K562 (cell line): ENCODE measurements around the gene CDK14. TPM values are rescaled to one million over a fixed set of nuclear protein-coding genes. Genes with fewer than 3 reads are reported as not detected.
A peak's percentile ranks its signal among the peaks of the same experiment; 100 is the strongest.

Experiments used
- ATAC-seq: fragments of 200-7000 bp; cut with Tn5 transposase; 3 replicates; pipeline ENCODE4 v1.9.1; 2020; ENCODE audit warnings: moderate library complexity
- BruUV-seq: library from RNA; stranded (reverse); fragments of 400-500 nt; replicated peaks from 2 replicates; lab custom pipeline; 2021; lab: Mats Ljungman, UMichigan
- CTCF ChIA-PET: fragments of 300-600 bp; formaldehyde crosslinking; extraction: SDS; loops from one replicate; lab custom pipeline; 2021; ENCODE audit warnings: low intra/inter-chr PET ratio; lab: Yijun Ruan, JAX
- POLR2A ChIA-PET: fragments of 300-600, 350-650 bp; sonication (Branson Sonifier 250); formaldehyde crosslinking; extraction: SDS; loops from one replicate; lab custom pipeline; 2021; ENCODE audit warnings: antibody characterized with exemption, inconsistent platforms; lab: Yijun Ruan, JAX
- DNase-seq, 4 experiments: peaks; one replicate each; pipeline versions ENCODE4 v3.0.0 to v3.0.0-alpha.2; 2011 to 2018; ENCODE audit warnings: low spot score in 3 of 4, mixed read lengths in 3 of 4; ENCODE audit errors: extremely low read depth in 1 of 4
- FAIRE-seq: peaks from 2 replicates; lab custom pipeline; 2011; peaks lifted over from hg19 to GRCh38; lab: Jason Lieb, UNC
- H2AFZ ChIP-seq: 2 replicates; pipeline ENCODE4 v1.6.0; 2011; ENCODE audit warnings: low read depth, low read length, control low read depth, inconsistent platforms
- H3K27ac ChIP-seq: fragments of 200-600 bp; 3 replicates; pipeline ENCODE4 v1.8.0; 2011; ENCODE audit warnings: low read depth, mild to moderate bottlenecking, control low read depth, inconsistent platforms, low read length, moderate library complexity, mixed read lengths; ENCODE audit errors: extremely low read depth
- H3K27me3 ChIP-seq, 2 experiments: fragments of 300-600 bp in 1 of 2; 2 replicates in 1 of 2; 3 replicates in 1 of 2; pipeline versions ENCODE4 v1.6.0 to v1.8.0; 2011; ENCODE audit warnings: inconsistent platforms in 2 of 2, low read length in 2 of 2, mild to moderate bottlenecking in 1 of 2, mixed read lengths in 1 of 2, moderate library complexity in 1 of 2; ENCODE audit not compliant: control insufficient read depth in 2 of 2, insufficient read depth in 2 of 2
- H3K36me3 ChIP-seq: fragments of 300-600 bp; 3 replicates; pipeline ENCODE4 v1.8.0; 2011; ENCODE audit warnings: mild to moderate bottlenecking, low read length, inconsistent platforms; ENCODE audit not compliant: control insufficient read depth, insufficient read depth
- H3K4me1 ChIP-seq, 2 experiments: fragments of 200-600 bp in 1 of 2; replicated peaks in 1 of 2; 2 replicates in 1 of 2; 3 replicates in 1 of 2; pipeline versions ENCODE4 v1.5.1 to v1.8.0; 2011; ENCODE audit warnings: inconsistent platforms in 2 of 2, low read length in 2 of 2, mild to moderate bottlenecking in 1 of 2, mixed read lengths in 1 of 2, moderate library complexity in 1 of 2; ENCODE audit not compliant: control insufficient read depth in 2 of 2, insufficient read depth in 2 of 2
- H3K4me2 ChIP-seq: 2 replicates; pipeline ENCODE4 v1.6.1; 2011; ENCODE audit warnings: low read length, control low read depth, inconsistent platforms, mixed read lengths; ENCODE audit not compliant: insufficient read depth
- H3K4me3 ChIP-seq: fragments of 200-600 bp; sonication (generic), shearing (Covaris generic); 2 replicates; pipeline ENCODE4 v1.5.1; 2016; ENCODE audit warnings: control low read depth, inconsistent platforms
- H3K79me2 ChIP-seq: fragments of 200-600 bp; 3 replicates; pipeline ENCODE4 v1.8.0; 2011; ENCODE audit warnings: low read length, inconsistent platforms; ENCODE audit not compliant: control insufficient read depth, insufficient read depth
- H3K9ac ChIP-seq, 2 experiments: 2 replicates each; pipeline versions ENCODE4 v1.6.0 to v1.6.1; 2011; ENCODE audit warnings: low read depth in 2 of 2, low read length in 2 of 2, control low read depth in 1 of 2, inconsistent platforms in 1 of 2, mild to moderate bottlenecking in 1 of 2, mixed read lengths in 1 of 2; ENCODE audit not compliant: insufficient read depth in 1 of 2
- H3K9me1 ChIP-seq: one replicate; pipeline ENCODE4 v1.6.0; 2011; ENCODE audit warnings: inconsistent platforms, mild to moderate bottlenecking, low read length, moderate library complexity; ENCODE audit not compliant: control insufficient read depth, insufficient read depth
- H3K9me3 ChIP-seq: replicated peaks from 2 replicates; pipeline ENCODE4 v1.5.1; 2011; ENCODE audit warnings: low read depth, low read length, inconsistent platforms; ENCODE audit not compliant: control insufficient read depth, insufficient read depth
- H4K20me1 ChIP-seq: replicated peaks from 2 replicates; pipeline ENCODE4 v1.6.1; 2011; ENCODE audit warnings: low read length, inconsistent platforms, mixed read lengths; ENCODE audit not compliant: control insufficient read depth, insufficient read depth
- CLOCK ChIP-seq: fragments of 250-450 bp; sonication (Bioruptor Pico); IDR thresholded peaks from 2 replicates; pipeline ENCODE4 v1.4.0; 2020; ENCODE audit warnings: mild to moderate bottlenecking, moderate library complexity, borderline replicate concordance
- ELK1 ChIP-seq: sonication (generic); formaldehyde crosslinking; IDR thresholded peaks from 2 replicates; pipeline ENCODE4 v1.8.1; 2022; ENCODE audit warnings: missing genetic modification reagents
- EWSR1 ChIP-seq: fragments of 450-650 bp; IDR thresholded peaks from 2 replicates; pipeline ENCODE4 v1.6.1; 2018; ENCODE audit warnings: borderline replicate concordance, mild to moderate bottlenecking, low read depth, moderate library complexity; ENCODE audit not compliant: partially characterized antibody
- ILK ChIP-seq: fragments of 450-650 bp; IDR thresholded peaks from 2 replicates; pipeline ENCODE4 v1.6.1; 2016; ENCODE audit warnings: missing genetic modification characterization, low read depth, mild to moderate bottlenecking, missing compliant biosample characterization, moderate library complexity, borderline replicate concordance
- LARP7 ChIP-seq: fragments of 450-650 bp; IDR thresholded peaks from 2 replicates; pipeline ENCODE4 v1.6.1; 2016
- RBM17 ChIP-seq: fragments of 200-400 bp; formaldehyde crosslinking; IDR thresholded peaks from 2 replicates; pipeline ENCODE4 v1.6.1; 2017; ENCODE audit warnings: low read depth, mild to moderate bottlenecking, low read length, borderline replicate concordance
- ZBTB9 ChIP-seq: fragments of 450-650 bp; formaldehyde crosslinking; IDR thresholded peaks from 2 replicates; pipeline ENCODE4 v1.4.0; 2020; ENCODE audit warnings: mild to moderate bottlenecking, moderate library complexity
- ZNF23 ChIP-seq: fragments of 250-450 bp; sonication (Bioruptor Pico); IDR thresholded peaks from 2 replicates; pipeline ENCODE4 v1.4.0; 2020; ENCODE audit warnings: mild to moderate bottlenecking
- ZNF41 ChIP-seq: fragments of 250-450 bp; sonication (Bioruptor Pico); conservative IDR thresholded peaks from 2 replicates; pipeline ENCODE4 v1.4.0; 2020; ENCODE audit warnings: mild to moderate bottlenecking
- ZNF830 ChIP-seq: fragments of 250-450 bp; sonication (Bioruptor Pico); IDR thresholded peaks from 2 replicates; pipeline ENCODE4 v1.5.0; 2021; ENCODE audit warnings: mild to moderate bottlenecking
- WGBS: fragments of 100-300 bp; shearing (Covaris generic); methylation state at CpG from one replicate; pipeline ENCODE4 v1.1.6; 2016; ENCODE audit warnings: low coverage, mixed read lengths; ENCODE audit not compliant: insufficient coverage; ENCODE audit errors: missing lambda C conversion rate; 5-methylcytosine and 5-hydroxymethylcytosine counted together
- in situ Hi-C: fragments of 300-500 bp; cut with MboI; formaldehyde crosslinking; loops from 4 replicates; pipeline ENCODE4 v1.15.0; 2018; ENCODE audit warnings: inconsistent platforms, mixed read lengths
- intact Hi-C: fragments of 100-400 bp; cut with micrococcal nuclease; formaldehyde crosslinking; loops from 2 replicates; pipeline ENCODE4 v1.14.2; 2022
- polyA plus RNA-seq, 8 experiments: library from polyadenylated mRNA; depleted of rRNA in 4 of 8; stranded (reverse) in 5 of 8; unstranded in 3 of 8; fragments of >200 nt; fragmentation: Nextera tagmentation in 2 of 8; fragmentation: Illumina TruSeq in 1 of 8; extraction: Ambion mirVana in 2 of 8; extraction: Trizol in 1 of 8; gene quantifications; 2 replicates each; pipeline versions ENCODE4 v1.2.1 to v1.2.3, GENCODE V29; 2011 to 2014; ENCODE audit warnings: inconsistent platforms in 1 of 8, missing spikeins in 1 of 8
- total RNA-seq, 7 experiments: library from RNA; depleted of rRNA in 6 of 7; stranded (reverse); fragments of >200 nt in 6 of 7; fragmentation: Illumina TruSeq in 2 of 7; extraction: Trizol in 2 of 7; gene quantifications; 2 replicates each; pipeline versions ENCODE4 v1.2.1 to v1.2.3, GENCODE V29; 2011 to 2021; ENCODE audit warnings: low replicate concordance in 1 of 7

CDK14 gene
- total and polyA plus RNA-seq, 9 of the 15 experiments (the other 6 are each of a cell fraction or from before 2014, with no cell fraction given): 0.03 to 0.91 (median 0.16) TPM

GRCh38 chr7:90584378-90584777 lies 11.7 kb upstream of the CDK14 start (continued):
- TF ChIP-seq ZNF830 (CRISPR knock-in tag): no peak

GRCh38 chr7:90586091-90586490 lies 10.0 kb upstream of the CDK14 start:
- H3K9me1 ChIP-seq: no peaks in the 10 kb centered on the region
- DNase-seq: no peak
- no peak for ATAC-seq
- WGBS: 0% methylated on average over 1 of the region's 1 CpG
- intact Hi-C loops: no loop called here
- no peaks in the 10 kb centered on the region for H3K36me3 ChIP-seq
- H3K4me2 ChIP-seq: no peak overlapping the region
- no peak for TF ChIP-seq EWSR1
- no peak for TF ChIP-seq LARP7
- no peaks in the 10 kb centered on the region for H3K4me1 ChIP-seq
- in situ Hi-C loops: no loop called here
- no peaks in the 10 kb centered on the region for H3K79me2 ChIP-seq
- H2AFZ ChIP-seq: no peak overlapping the region
- peak; percentile 52 for FAIRE-seq
- no TSS peak for BruUV-seq
- no peak overlapping the region for H3K9ac ChIP-seq
- ChIA-PET POLR2A (no interaction called here), CTCF (no interaction called here)
- H3K27me3 ChIP-seq: no peaks in the 10 kb centered on the region
- H3K27ac ChIP-seq: no peak overlapping the region
- no peak overlapping the region for H3K4me3 ChIP-seq
- no peaks in the 10 kb centered on the region for H4K20me1 ChIP-seq
- H3K9me3 ChIP-seq: no peaks in the 10 kb centered on the region

- POLR2A ChIA-PET: no interaction called here
- 0% methylated on average over 2 of the region's 2 CpGs for WGBS
- H3K27me3 ChIP-seq: no peaks in the 10 kb centered on the region
- ATAC-seq (no peak), FAIRE-seq (no peak), DNase-seq (no peak)
- H3K4me3 ChIP-seq: no peak overlapping the region
- H3K4me1 ChIP-seq: no peaks in the 10 kb centered on the region
- no peak overlapping the region for H3K27ac ChIP-seq
- no peaks in the 10 kb centered on the region for H3K9me3 ChIP-seq
- CTCF ChIA-PET: no interaction called here
- no peaks in the 10 kb centered on the region for H3K9me1 ChIP-seq
- H3K36me3 ChIP-seq: no peaks in the 10 kb centered on the region
- H3K4me2 ChIP-seq: no peak overlapping the region
- H4K20me1 ChIP-seq: no peaks in the 10 kb centered on the region
- H3K79me2 ChIP-seq: no peaks in the 10 kb centered on the region
- H3K9ac ChIP-seq: no peak overlapping the region
- intact Hi-C loops: no loop called here
- no TSS peak for BruUV-seq
- in situ Hi-C loops: no loop called here
- no peak overlapping the region for H2AFZ ChIP-seq
- TF ChIP-seq ZBTB9 (CRISPR knock-in tag): no peak
- TF ChIP-seq RBM17: no peak
- TF ChIP-seq ELK1: no peak
- no peak for TF ChIP-seq ZNF23
- TF ChIP-seq ILK: no peak
- TF ChIP-seq CLOCK (CRISPR knock-in tag): no peak
- TF ChIP-seq ZNF41 (CRISPR knock-in tag): no peak
Measured at GRCh38 chr7:90587766-90588165, 8.4 kb upstream of the CDK14 start.
